Parietal lobe (tissue), 2 donors: ENCODE results near the gene XAB2. TPM values are rescaled to one million over a fixed set of nuclear protein-coding genes. Genes with fewer than 3 reads are reported as not detected.

ENCODE experiments used
- small RNA-seq: library from RNA; depleted of rRNA; stranded (forward); fragments of <200 nt; gene quantifications from one replicate; pipeline ENCODE3, GENCODE V24; 2014; ENCODE audit warnings: low replicate concordance
- total RNA-seq: library from RNA; depleted of rRNA; stranded (reverse); fragments of >200 nt; gene quantifications from one replicate; pipeline ENCODE4 v1.2.3, GENCODE V29; 2014

XAB2 gene
- 32.9 TPM for total RNA-seq

GRCh38 chr19:7629347-7630054, at the start of gene XAB2, which contains the start of gene PET100:
Gene XAB2, minus strand, starts transcription at chr19:7629545. Its CDS starts 18 bp downstream, at chr19:7629527.
Gene PET100, plus strand, starts transcription at chr19:7629793. Its CDS starts 41 bp downstream, at chr19:7629834.

GRCh38 chr19:7676854-7677253, 47.5 kb upstream of the XAB2 start, which contains the start of gene MCEMP1:
Gene MCEMP1, plus strand, starts transcription at chr19:7677090. Its CDS starts 31 bp downstream, at chr19:7677121.

DNA sequence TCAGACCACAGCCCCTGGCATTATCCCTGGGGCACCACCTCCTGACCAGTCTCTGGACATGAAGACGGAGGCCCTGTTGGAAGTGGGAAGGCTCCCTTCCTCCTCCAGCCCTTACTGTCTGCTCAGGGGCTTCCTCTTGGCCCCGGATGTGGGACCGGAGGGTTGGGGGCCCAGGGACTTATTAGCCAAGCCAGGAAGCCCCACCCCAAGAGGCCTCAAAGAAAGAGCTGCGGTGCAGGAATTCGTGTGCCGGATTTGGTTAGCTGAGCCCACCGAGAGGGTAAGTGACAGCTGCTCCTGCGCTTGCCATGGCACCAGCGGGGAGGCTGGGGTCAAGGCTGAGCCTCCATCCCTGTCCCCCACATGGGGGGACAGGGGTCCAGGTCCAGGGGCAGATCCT, 39.5 kb upstream of the XAB2 start, which contains the start of gene RETN:
Gene RETN (plus strand): TSS at position 208 of the 400 bp plus-strand sequence. CDS start 278 bp downstream, outside the sequence.

DNA sequence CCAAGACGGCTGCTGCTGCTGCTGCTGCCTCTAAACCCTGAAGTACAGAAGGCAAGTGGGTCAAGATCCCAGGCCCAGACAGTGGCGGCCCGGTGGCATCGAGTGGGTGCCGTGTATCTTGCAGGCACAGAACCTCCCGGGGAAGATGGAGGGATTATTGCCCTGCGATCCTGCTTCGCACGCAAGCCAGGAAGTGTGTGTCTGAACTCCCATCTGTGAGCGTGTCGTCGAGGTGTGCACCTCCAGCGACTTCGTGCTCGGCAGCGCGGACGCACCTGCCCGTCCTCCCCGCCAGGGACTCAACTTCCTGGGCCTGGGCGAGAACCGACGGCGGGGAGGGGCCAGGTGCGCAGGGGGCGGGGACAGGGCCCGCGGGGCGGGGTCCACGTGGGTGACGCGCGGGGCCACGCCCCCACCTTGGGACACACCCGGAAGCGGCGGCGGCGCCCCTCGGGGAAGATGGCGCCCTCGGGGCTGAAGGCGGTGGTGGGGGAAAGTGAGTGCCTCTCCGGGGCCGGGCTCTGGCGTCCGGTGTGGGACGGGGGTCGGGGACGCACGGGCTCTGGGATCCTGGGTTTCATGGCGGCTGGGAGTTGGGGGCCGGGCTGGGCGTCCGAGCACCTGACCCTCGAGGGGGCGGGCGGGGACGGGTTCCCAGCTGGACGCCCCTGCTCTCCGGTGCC, 7.5 kb upstream of the XAB2 start, which contains the start of gene STXBP2:
Gene STXBP2 (plus strand): TSS at position 420 of the 683 bp plus-strand sequence. CDS start 40 bp downstream, at position 460.

DNA sequence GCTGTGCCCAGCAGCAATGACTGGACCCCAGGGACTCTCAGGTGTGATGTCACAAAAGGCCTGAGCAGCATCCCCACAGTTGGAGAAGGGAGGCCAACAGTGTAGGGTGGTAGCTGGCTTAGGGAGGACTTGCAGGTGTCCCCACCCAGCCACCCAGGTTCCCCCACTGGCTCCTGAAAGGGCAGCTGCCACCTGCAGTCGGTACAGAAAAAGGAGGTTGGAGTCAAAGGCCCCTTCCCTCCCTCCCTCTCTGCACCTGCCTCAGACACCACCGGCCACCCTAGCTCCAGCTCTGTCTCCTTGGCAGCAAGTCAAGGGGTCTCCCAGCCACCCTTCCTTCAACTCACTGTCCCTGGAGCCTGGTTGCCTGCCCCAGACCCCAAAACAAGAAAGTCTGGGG, 4.4 kb upstream of the XAB2 start, which contains the start of gene PCP2:
Gene PCP2 (minus strand): TSS at position 22 of the 400 bp plus-strand sequence. CDS start 262 bp downstream, outside the sequence.

GRCh38 chr19:7595466-7596133, 33.7 kb downstream of the XAB2 start, which contains the start of gene CAMSAP3:
Gene CAMSAP3, plus strand, starts transcription at chr19:7595863. Its CDS starts 140 bp downstream, at chr19:7596003.

Small RNAs within 50 kb of the gene (small RNA-seq; reads per million reads assigned to genes)
- not detected for gene MIR6792

Other genes with a start within 250 kb of the XAB2 start
- gene PEX11G, start 140.5 kb downstream of the XAB2 start, total RNA-seq: 0.94 TPM
- gene ZNF358, start 113.4 kb downstream of the XAB2 start, total RNA-seq: 14.7 TPM
- 13.1 TPM for gene MCOLN1, start 106.9 kb downstream of the XAB2 start, total RNA-seq
- gene PNPLA6, start 93.8 kb downstream of the XAB2 start, total RNA-seq: 57.9 TPM
- gene CAMSAP3, start 33.7 kb downstream of the XAB2 start, total RNA-seq: 28.2 TPM
- 23.2 TPM for gene PET100, start 248 bp upstream of the XAB2 start, total RNA-seq
- not detected for gene PCP2, start 4.2 kb upstream of the XAB2 start, total RNA-seq
- 3.4 TPM for gene STXBP2, start 7.6 kb upstream of the XAB2 start, total RNA-seq
- not detected for gene RETN, start 39.5 kb upstream of the XAB2 start, total RNA-seq
- gene MCEMP1, start 47.5 kb upstream of the XAB2 start, total RNA-seq: not detected
- 13.1 TPM for gene TRAPPC5, start 51.3 kb upstream of the XAB2 start, total RNA-seq
- gene FCER2, start 72.6 kb upstream of the XAB2 start, total RNA-seq: not detected
- not detected for gene CLEC4G, start 102.6 kb upstream of the XAB2 start, total RNA-seq
- gene CD209, start 118.0 kb upstream of the XAB2 start, total RNA-seq: not detected
- gene CLEC4M, start 133.7 kb upstream of the XAB2 start, total RNA-seq: not detected
- 57.0 TPM for gene EVI5L, start 200.7 kb upstream of the XAB2 start, total RNA-seq
- gene PRR36, start 244.8 kb upstream of the XAB2 start, total RNA-seq: 6.6 TPM